Esophagus squamous epithelium (tissue), 4 donors: ENCODE results near the gene CD163.

ENCODE experiments used
- CTCF ChIP-seq, 6 experiments: fragments of 450-650 bp in 4 of 6; fragments of 200-600 bp in 2 of 6; sonication (generic) in 2 of 6; IDR thresholded peaks; one replicate each; pipeline ENCODE4 v1.5.1; 2016 to 2019; ENCODE audit warnings: antibody characterized with exemption in 6 of 6, mild to moderate bottlenecking in 4 of 6, moderate library complexity in 4 of 6
- POLR2A ChIP-seq, 4 donors: fragments of 450-650 bp; IDR thresholded peaks; one replicate each; pipeline ENCODE4 v1.6.1; 2017; ENCODE audit warnings: antibody characterized with exemption in 4 of 4, mild to moderate bottlenecking in 4 of 4, moderate library complexity in 3 of 4

DNA sequence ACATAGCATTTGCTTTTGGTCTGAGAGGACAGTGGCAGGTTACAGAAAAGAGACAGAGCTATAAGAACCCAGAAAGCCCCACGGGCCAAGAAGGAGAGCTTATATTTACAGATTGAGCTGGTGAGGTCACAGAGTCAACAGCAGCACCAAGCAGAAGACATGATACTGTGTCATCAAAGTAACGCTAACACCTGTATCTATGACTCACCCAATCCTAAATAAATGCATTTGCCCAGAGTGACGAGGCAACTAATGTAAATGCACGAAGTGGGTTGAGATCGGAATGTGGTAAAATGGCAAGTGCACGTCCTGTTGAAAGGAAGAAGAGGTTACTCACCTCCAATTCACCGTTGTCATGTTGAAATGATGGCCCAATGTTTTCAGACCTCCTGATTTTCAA lies 52.9 kb downstream of the CD163 start:
- no peak for TF ChIP-seq CTCF (IDR thresholded peaks at IDR 0.05)
- TF ChIP-seq POLR2A (IDR thresholded peaks at IDR 0.05), result no peak
